ENCODE data around the gene IFT27. TPM values are rescaled to one million over a fixed set of nuclear protein-coding genes. Genes with fewer than 3 reads are reported as not detected.

Gene IFT27
- total RNA-seq, 1 experiment from 2014 or later, result 23.2 TPM

DNA sequence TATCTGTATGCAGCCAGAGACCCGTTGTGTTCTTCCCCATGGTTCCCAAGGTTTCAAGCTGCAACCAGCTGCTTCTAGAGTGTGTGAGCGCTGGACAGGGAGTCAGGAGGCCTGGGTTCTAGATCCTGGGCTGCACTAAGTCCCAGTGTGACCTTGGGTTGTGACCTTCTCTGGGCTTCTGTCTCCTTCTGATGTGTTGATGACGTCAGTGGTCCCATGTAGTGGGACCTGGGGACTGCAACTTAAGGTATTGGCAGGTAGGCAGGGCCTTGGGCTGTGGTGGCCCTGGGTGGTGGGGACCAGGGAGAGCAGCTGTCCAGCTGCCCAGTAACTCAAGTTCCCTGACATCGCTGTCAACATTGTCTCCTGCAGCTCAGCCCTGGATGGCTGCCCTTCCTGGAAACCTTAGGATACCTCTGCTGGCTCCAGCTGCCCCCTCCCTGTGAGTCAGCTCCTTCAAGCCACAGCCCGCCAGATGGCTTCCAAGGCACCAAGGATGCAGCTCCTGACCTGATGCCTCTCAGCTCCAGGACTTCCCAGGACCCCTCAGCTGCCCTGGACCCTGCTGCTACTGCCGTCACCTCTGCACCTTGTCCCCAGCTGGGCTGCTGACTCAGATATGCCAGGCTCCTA is 42.2 kb upstream of the IFT27 start:
- BruUV-seq (replicated peaks), result no TSS peak
- no peak for TF ChIP-seq ELF1 (IDR thresholded peaks at IDR 0.05; ENCODE audit: borderline replicate concordance, low read depth)
- TF ChIP-seq ZFX (IDR thresholded peaks at IDR 0.05), result no peak
- TF ChIP-seq FOSL1 (IDR thresholded peaks at IDR 0.05; ENCODE audit: low read depth), result no peak
- no peak for TF ChIP-seq EZH2 (IDR thresholded peaks at IDR 0.05)
- TF ChIP-seq POLR2A (IDR thresholded peaks at IDR 0.05; ENCODE audit: borderline replicate concordance, extremely low read depth, insufficient read depth, insufficient read length), result no peak
- TF ChIP-seq, protein P1, sequence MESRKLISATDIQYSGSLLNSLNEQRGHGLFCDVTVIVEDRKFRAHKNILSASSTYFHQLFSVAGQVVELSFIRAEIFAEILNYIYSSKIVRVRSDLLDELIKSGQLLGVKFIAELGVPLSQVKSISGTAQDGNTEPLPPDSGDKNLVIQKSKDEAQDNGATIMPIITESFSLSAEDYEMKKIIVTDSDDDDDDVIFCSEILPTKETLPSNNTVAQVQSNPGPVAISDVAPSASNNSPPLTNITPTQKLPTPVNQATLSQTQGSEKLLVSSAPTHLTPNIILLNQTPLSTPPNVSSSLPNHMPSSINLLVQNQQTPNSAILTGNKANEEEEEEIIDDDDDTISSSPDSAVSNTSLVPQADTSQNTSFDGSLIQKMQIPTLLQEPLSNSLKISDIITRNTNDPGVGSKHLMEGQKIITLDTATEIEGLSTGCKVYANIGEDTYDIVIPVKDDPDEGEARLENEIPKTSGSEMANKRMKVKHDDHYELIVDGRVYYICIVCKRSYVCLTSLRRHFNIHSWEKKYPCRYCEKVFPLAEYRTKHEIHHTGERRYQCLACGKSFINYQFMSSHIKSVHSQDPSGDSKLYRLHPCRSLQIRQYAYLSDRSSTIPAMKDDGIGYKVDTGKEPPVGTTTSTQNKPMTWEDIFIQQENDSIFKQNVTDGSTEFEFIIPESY (IDR thresholded peaks at IDR 0.05; ENCODE audit: extremely low read depth, insufficient replicate concordance, low read length), result no peak
- no peak for TF ChIP-seq JUND (IDR thresholded peaks at IDR 0.05)
- no peak overlapping the region for H3K4me2 ChIP-seq (ENCODE audit: low read length)
- H3K4me3 ChIP-seq (replicated peaks in 1 of 2; ENCODE audit: low read depth in 1 of 2, low read length in 2 of 2), result no peak overlapping the region
- H3K9me2 ChIP-seq (ENCODE audit: insufficient read depth), result no peaks in the 10 kb centered on the region
- RAD21 ChIA-PET (ENCODE audit: low non-redundant PET in 1 of 2, low total read pairs in 2 of 2, uncharacterized antibody in 2 of 2, unreplicated experiment in 2 of 2), result no interaction called here
- intact Hi-C loops (cut with micrococcal nuclease), result no loop called here
- ATAC-seq, result no peak
- POLR2A ChIA-PET, result no interaction called here
- no peaks in the 10 kb centered on the region for H3K4me1 ChIP-seq (ENCODE audit: control insufficient read depth in 1 of 2, insufficient read depth in 2 of 2, low read length in 2 of 2)
- H2AFZ ChIP-seq (ENCODE audit: low read depth, low read length, poor library complexity, severe bottlenecking), result no peak overlapping the region
- no peaks in the 10 kb centered on the region for H3K79me2 ChIP-seq (ENCODE audit: insufficient read depth, low read length)
- no peaks in the 10 kb centered on the region for H3K36me3 ChIP-seq (ENCODE audit: control insufficient read depth in 1 of 2, insufficient read depth in 2 of 2, low read length in 2 of 2)
- no peaks in the 10 kb centered on the region for H3K9me3 ChIP-seq (ENCODE audit: control insufficient read depth in 1 of 2, insufficient read depth in 1 of 2, low read depth in 1 of 2, low read length in 2 of 2)
- no peak for DNase-seq (ENCODE audit: low read depth, low spot score)
- no peaks in the 10 kb centered on the region for H4K20me1 ChIP-seq (ENCODE audit: insufficient read depth)
- no peak overlapping the region for H3K9ac ChIP-seq (ENCODE audit: low read length)
- H3K27ac ChIP-seq (ENCODE audit: low read depth, low read length), result no peak overlapping the region
- CTCF ChIA-PET, result interaction anchor here (1.4 kb wide), 1 partner anchor 38 kb away, joined by 4 read pairs; no protein-coding TSS in a partner anchor
- H3K27me3 ChIP-seq (ENCODE audit: insufficient read depth, low read length), result peaks cover 24% of the 10 kb centered on the region

DNA sequence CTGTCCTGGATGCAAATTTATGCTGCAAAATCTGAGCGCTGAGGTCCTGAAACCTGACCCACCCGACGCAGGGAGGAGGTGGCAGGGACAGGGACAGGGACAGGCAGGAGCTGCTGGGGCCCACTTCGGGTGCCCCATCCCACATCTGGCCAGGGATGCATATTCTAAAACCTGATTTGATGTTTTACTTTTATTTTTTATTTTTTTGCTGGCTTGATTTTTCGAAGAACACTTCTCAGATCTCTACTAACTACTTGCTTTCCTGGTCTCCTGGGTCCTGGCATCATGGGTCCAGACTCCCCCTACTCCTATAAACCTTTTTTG is 41.6 kb upstream of the IFT27 start:
- Histone ChIP-seq H3K9ac (ENCODE audit: low read length) (no peak overlapping the region), H3K9me3 (ENCODE audit: control insufficient read depth in 1 of 2, insufficient read depth in 1 of 2, low read depth in 1 of 2, low read length in 2 of 2) (no peaks in the 10 kb centered on the region), H3K9me2 (ENCODE audit: insufficient read depth) (no peaks in the 10 kb centered on the region), H3K27me3 (ENCODE audit: insufficient read depth, low read length) (peaks cover 30% of the 10 kb centered on the region), H2AFZ (ENCODE audit: low read depth, low read length, poor library complexity, severe bottlenecking) (no peak overlapping the region), H4K20me1 (ENCODE audit: insufficient read depth) (no peaks in the 10 kb centered on the region), H3K4me2 (ENCODE audit: low read length) (no peak overlapping the region), H3K4me3 (replicated peaks in 1 of 2; ENCODE audit: low read depth in 1 of 2, low read length in 2 of 2) (no peak overlapping the region), H3K4me1 (ENCODE audit: control insufficient read depth in 1 of 2, insufficient read depth in 2 of 2, low read length in 2 of 2) (no peaks in the 10 kb centered on the region), H3K27ac (ENCODE audit: low read depth, low read length) (no peak overlapping the region), H3K79me2 (ENCODE audit: insufficient read depth, low read length) (no peaks in the 10 kb centered on the region), H3K36me3 (ENCODE audit: control insufficient read depth in 1 of 2, insufficient read depth in 2 of 2, low read length in 2 of 2) (no peaks in the 10 kb centered on the region)
- TF ChIP-seq RAD21 (IDR thresholded peaks at IDR 0.05; ENCODE audit: low read depth) (no peak), POLR2A (IDR thresholded peaks at IDR 0.05; ENCODE audit: borderline replicate concordance, extremely low read depth, insufficient read depth, insufficient read length) (no peak), CEBPB (IDR thresholded peaks at IDR 0.05; ENCODE audit: low read depth) (no peak), JUND (IDR thresholded peaks at IDR 0.05) (no peak), ZNF274 (IDR thresholded peaks at IDR 0.05; ENCODE audit: low read depth, low read length) (no peak)
- CTCF ChIA-PET, result no interaction called here
- no peak for DNase-seq (ENCODE audit: low read depth, low spot score)
- RAD21 ChIA-PET (ENCODE audit: low non-redundant PET in 1 of 2, low total read pairs in 2 of 2, uncharacterized antibody in 2 of 2, unreplicated experiment in 2 of 2), result no interaction called here
- POLR2A ChIA-PET, result no interaction called here
- no TSS peak for BruUV-seq (replicated peaks)
- intact Hi-C loops (cut with micrococcal nuclease), result no loop called here
- no peak for ATAC-seq

All from HCT116 (cell line).